Upper lobe of left lung (tissue), 4 donors: ENCODE measurements around the gene TPMT.

Source experiments
- CTCF ChIP-seq, 6 experiments: fragments of 450-650 bp in 4 of 6; fragments of 200-600 bp in 2 of 6; sonication (generic) in 2 of 6; IDR thresholded peaks; one replicate each; pipeline ENCODE4 v1.5.1; 2016 to 2019; ENCODE audit warnings: antibody characterized with exemption in 6 of 6
- POLR2A ChIP-seq, 4 donors: fragments of 450-650 bp; IDR thresholded peaks; one replicate each; pipeline ENCODE4 v1.5.1; 2016 to 2017; ENCODE audit warnings: antibody characterized with exemption in 4 of 4, mild to moderate bottlenecking in 2 of 4
- POLR2AphosphoS5 ChIP-seq, 2 donors: sonication (generic); formaldehyde crosslinking; IDR thresholded peaks; one replicate each; pipeline ENCODE4 v1.5.1; 2017; ENCODE audit warnings: antibody characterized with exemption in 2 of 2

- TF ChIP-seq CTCF (IDR thresholded peaks at IDR 0.05), result no peak
- TF ChIP-seq POLR2A (IDR thresholded peaks at IDR 0.05), result no peak
- TF ChIP-seq POLR2AphosphoS5 (IDR thresholded peaks at IDR 0.05), result no peak
Observed at GRCh38 chr6:18151801-18152200, 3.1 kb downstream of the TPMT start.
